ENCODE measurements around the gene PTPRD. TPM values are rescaled to one million over a fixed set of nuclear protein-coding genes. Genes with fewer than 3 reads are reported as not detected.

The PTPRD gene
- total RNA-seq, 1 donor from 2014 or later = 15.6 TPM

DNA sequence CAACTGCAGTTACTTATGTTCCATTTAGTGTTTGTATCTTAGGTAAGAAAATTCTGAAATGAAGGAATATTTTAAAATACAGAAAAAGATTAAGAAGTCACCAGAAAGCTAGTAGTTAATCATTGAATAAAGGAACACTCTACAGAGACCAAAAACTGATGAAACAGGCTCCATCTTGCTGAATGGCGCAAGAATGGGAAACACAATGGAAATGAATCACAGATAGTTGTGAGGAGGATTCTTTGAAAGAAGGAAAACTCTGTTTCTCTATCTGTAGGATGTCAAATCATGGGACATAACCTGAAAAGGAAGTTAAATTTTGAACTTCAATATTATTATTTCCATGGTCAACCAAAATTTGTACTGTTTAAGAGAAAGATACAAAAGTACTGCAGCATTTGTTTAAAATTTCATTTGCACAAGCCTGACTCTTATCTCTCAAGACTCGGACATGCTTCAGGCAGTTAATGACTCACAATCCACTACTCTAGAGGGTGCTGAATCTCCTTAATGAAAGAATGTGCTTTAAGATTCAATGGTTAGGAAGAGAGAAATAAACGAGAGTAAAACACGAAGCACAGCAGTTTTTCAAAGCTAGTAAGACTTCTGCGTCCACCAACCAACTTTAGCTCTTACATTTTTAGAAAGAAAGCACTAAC is 1748.8 kb downstream of the PTPRD start:
- no peaks in the 10 kb centered on the region for H3K36me3 ChIP-seq
- H3K4me3 ChIP-seq = no peak overlapping the region
- DNase-seq = no peak
- peaks cover 19% of the 10 kb centered on the region for H3K4me1 ChIP-seq
- H3K27ac ChIP-seq (replicated peaks) = no peak overlapping the region
- H3K9me3 ChIP-seq (replicated peaks) = no peaks in the 10 kb centered on the region
- TF ChIP-seq, protein P1, sequence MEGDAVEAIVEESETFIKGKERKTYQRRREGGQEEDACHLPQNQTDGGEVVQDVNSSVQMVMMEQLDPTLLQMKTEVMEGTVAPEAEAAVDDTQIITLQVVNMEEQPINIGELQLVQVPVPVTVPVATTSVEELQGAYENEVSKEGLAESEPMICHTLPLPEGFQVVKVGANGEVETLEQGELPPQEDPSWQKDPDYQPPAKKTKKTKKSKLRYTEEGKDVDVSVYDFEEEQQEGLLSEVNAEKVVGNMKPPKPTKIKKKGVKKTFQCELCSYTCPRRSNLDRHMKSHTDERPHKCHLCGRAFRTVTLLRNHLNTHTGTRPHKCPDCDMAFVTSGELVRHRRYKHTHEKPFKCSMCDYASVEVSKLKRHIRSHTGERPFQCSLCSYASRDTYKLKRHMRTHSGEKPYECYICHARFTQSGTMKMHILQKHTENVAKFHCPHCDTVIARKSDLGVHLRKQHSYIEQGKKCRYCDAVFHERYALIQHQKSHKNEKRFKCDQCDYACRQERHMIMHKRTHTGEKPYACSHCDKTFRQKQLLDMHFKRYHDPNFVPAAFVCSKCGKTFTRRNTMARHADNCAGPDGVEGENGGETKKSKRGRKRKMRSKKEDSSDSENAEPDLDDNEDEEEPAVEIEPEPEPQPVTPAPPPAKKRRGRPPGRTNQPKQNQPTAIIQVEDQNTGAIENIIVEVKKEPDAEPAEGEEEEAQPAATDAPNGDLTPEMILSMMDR (IDR thresholded peaks at IDR 0.05; ENCODE audit: borderline replicate concordance) = no peak
- intact Hi-C loops (cut with micrococcal nuclease) = no loop called here
- H3K27me3 ChIP-seq (ENCODE audit: low read depth) = no peaks in the 10 kb centered on the region

DNA sequence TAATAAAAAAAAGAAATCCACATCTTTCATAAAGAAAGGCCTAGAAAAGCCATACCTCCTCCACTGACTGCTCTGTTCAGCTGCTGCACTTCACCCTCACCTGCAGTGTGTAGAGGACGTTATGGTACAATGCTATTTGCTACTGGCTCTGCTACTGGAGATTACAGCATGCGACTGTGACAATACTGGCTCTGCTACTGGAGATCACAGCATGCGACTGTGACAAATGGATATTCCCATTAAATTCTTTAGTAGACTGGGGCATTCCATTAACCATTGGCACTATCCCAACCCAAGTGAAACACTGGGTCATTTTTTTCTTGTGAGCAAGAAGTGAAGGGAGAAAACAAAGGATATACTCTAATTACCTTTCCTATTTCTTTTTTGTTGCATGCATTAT is 1749.7 kb downstream of the PTPRD start:
- intact Hi-C loops (cut with micrococcal nuclease) = no loop called here
- TF ChIP-seq, protein P1 (IDR thresholded peaks at IDR 0.05; ENCODE audit: borderline replicate concordance) = no peak
- Histone ChIP-seq H3K4me1 (peaks cover 15% of the 10 kb centered on the region), H3K27me3 (ENCODE audit: low read depth) (no peaks in the 10 kb centered on the region), H3K27ac (replicated peaks) (no peak overlapping the region), H3K9me3 (replicated peaks) (no peaks in the 10 kb centered on the region), H3K36me3 (no peaks in the 10 kb centered on the region), H3K4me3 (no peak overlapping the region)
- no peak for DNase-seq

DNA sequence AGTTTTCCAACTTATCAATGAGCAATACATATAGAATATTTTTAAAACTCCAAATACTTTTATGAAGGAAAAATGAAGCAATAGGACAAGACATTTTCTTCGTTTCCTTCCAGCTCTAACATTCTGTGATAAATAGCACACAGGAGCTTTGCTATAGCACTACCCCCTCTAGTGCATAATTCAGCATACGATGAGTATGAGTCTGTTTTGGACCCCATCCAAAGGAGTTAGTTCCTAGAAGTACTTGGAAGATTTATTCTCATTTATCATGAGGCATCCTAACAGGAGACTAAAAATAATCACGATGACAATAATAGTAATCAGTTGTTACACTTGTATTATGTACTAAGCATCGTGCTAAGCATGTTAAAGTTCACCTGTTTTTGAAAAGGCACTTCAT is 1751.9 kb downstream of the PTPRD start:
- no peak for DNase-seq
- Histone ChIP-seq H3K27ac (replicated peaks) (no peak overlapping the region), H3K4me1 (peaks cover 29% of the 10 kb centered on the region), H3K9me3 (replicated peaks) (no peaks in the 10 kb centered on the region), H3K4me3 (no peak overlapping the region), H3K36me3 (no peaks in the 10 kb centered on the region), H3K27me3 (ENCODE audit: low read depth) (peaks cover 16% of the 10 kb centered on the region)
- intact Hi-C loops (cut with micrococcal nuclease) = no loop called here
- TF ChIP-seq, protein P1 (IDR thresholded peaks at IDR 0.05; ENCODE audit: borderline replicate concordance) = no peak

DNA sequence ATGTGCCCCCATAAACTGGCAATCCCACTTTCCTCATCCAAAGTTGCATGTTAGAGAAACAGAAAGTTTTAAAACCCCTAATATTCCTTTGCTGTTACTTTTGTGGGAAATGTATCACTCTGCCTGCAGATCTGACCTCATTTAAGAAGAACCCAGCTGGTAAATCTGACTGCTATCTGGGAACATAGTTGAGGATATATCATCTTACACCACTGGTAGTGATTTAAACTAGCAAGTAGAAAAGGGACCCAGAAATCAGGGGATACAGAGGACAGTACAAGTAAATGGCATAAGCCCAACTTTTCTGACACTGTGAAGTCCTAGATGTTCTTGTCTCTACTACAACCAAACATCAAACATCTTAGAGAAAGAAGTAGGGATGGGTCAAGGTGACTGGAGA is 1752.7 kb downstream of the PTPRD start:
- intact Hi-C loops (cut with micrococcal nuclease) = no loop called here
- H3K9me3 ChIP-seq (replicated peaks) = no peaks in the 10 kb centered on the region
- no peaks in the 10 kb centered on the region for H3K36me3 ChIP-seq
- no peak for DNase-seq
- TF ChIP-seq, protein P1 (IDR thresholded peaks at IDR 0.05; ENCODE audit: borderline replicate concordance) = no peak
- no peak overlapping the region for H3K27ac ChIP-seq (replicated peaks)
- H3K4me3 ChIP-seq = no peak overlapping the region
- peaks cover 30% of the 10 kb centered on the region for H3K4me1 ChIP-seq
- H3K27me3 ChIP-seq (ENCODE audit: low read depth) = peaks cover 24% of the 10 kb centered on the region

DNA sequence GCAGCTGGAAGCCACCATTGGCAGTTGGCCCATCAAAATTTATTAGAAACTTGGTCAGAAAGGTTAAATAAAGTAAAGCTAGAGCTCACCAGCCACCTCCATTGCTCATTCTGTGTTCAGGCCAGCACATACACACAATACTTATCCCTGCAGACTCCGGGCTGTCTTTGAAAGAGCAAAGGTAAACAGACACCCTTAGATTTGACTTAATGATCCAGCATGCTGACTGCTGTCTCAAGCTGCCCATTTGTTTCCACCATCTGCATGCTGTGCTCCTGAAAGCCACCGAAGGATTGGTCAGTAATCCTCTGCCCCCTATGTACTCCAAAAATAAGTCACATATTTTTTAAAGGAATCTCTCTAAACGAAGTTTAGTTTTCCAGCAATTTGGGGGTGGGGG is 1753.4 kb downstream of the PTPRD start:
- DNase-seq = no peak
- Histone ChIP-seq H3K4me3 (no peak overlapping the region), H3K27me3 (ENCODE audit: low read depth) (peaks cover 31% of the 10 kb centered on the region), H3K9me3 (replicated peaks) (no peaks in the 10 kb centered on the region), H3K36me3 (no peaks in the 10 kb centered on the region), H3K4me1 (peaks cover 30% of the 10 kb centered on the region), H3K27ac (replicated peaks) (no peak overlapping the region)
- TF ChIP-seq, protein P1 (IDR thresholded peaks at IDR 0.05; ENCODE audit: borderline replicate concordance) = no peak
- intact Hi-C loops (cut with micrococcal nuclease) = no loop called here
